AG04450 (cell line): ENCODE measurements around the gene HEXIM1. TPM values are rescaled to one million over a fixed set of nuclear protein-coding genes. Genes with fewer than 3 reads are reported as not detected.

Experiments used
- CTCF ChIA-PET: fragments of 300-600, 350-600 bp; formaldehyde crosslinking; extraction: SDS; loops from one replicate; lab custom pipeline; 2022; ENCODE audit warnings: antibody characterized with exemption, inconsistent platforms; lab: Charles Lee
- POLR2A ChIA-PET: fragments of 350-600 bp; formaldehyde crosslinking; extraction: SDS; loops from one replicate; lab custom pipeline; 2021; ENCODE audit warnings: antibody characterized with exemption, inconsistent platforms; lab: Yijun Ruan, JAX
- DNase-seq: peaks from one replicate; pipeline ENCODE4 v3.0.0-alpha.2; 2011; ENCODE audit warnings: low read depth, low spot score
- H3K27ac ChIP-seq: one replicate; pipeline ENCODE4 v1.5.1; 2012; ENCODE audit warnings: low read depth, low read length, control low read depth
- H3K27me3 ChIP-seq: one replicate; pipeline ENCODE4 v1.6.0; 2012; ENCODE audit warnings: low read length; ENCODE audit not compliant: control insufficient read depth, insufficient read depth
- H3K4me3 ChIP-seq: 2 replicates; pipeline ENCODE4 v1.5.1; 2011; ENCODE audit warnings: mild to moderate bottlenecking, low read depth, low read length, control low read depth
- H3K9me3 ChIP-seq: 2 replicates; pipeline ENCODE4 v1.5.1; 2012; ENCODE audit warnings: low read length; ENCODE audit not compliant: control insufficient read depth, insufficient read depth
- CTCF ChIP-seq: IDR thresholded peaks from 2 replicates; pipeline ENCODE4 v1.5.1; 2011; ENCODE audit warnings: low read depth, low read length, control low read depth, inconsistent platforms
- polyA plus RNA-seq: library from polyadenylated mRNA; depleted of rRNA; stranded (reverse); fragments of >200 nt; gene quantifications from 2 replicates; pipeline ENCODE4 v1.2.3, GENCODE V29; 2011

HEXIM1 gene
- polyA plus RNA-seq, 1 experiment, result 13.2 TPM

GRCh38 chr17:45116434-45117016, 31.8 kb upstream of the HEXIM1 start:
- TF ChIP-seq CTCF, result no peak
- Histone ChIP-seq H3K27ac (no peak overlapping the region), H3K27me3 (no peaks in the 10 kb centered on the region), H3K9me3 (no peaks in the 10 kb centered on the region; the same call in 1 of the 2 replicates), H3K4me3 (no peak overlapping the region)
- ChIA-PET CTCF (interaction anchor here (6.3 kb wide), 1 partner anchor 19 kb away, joined by 52 read pairs; the partner anchor contains the start of gene ACBD4), POLR2A (no interaction called here)
- DNase-seq, result no peak

- no peak overlapping the region for H3K4me3 ChIP-seq
- CTCF ChIA-PET, result interaction anchor here (2.4 to 6.3 kb wide), 2 partner anchors 18 kb away, joined by 11 to 52 read pairs; partner anchors contain the start of gene ACBD4
- H3K27me3 ChIP-seq, result no peaks in the 10 kb centered on the region
- DNase-seq, result no peak
- TF ChIP-seq CTCF, result no peak
- no peaks in the 10 kb centered on the region; the same call in 1 of the 2 replicates for H3K9me3 ChIP-seq
- POLR2A ChIA-PET, result interaction anchor here (0.6 kb wide), 1 partner anchor 47 kb away, joined by 3 read pairs; no protein-coding TSS in a partner anchor
- no peak overlapping the region for H3K27ac ChIP-seq
These were observed 30.9 kb upstream of the HEXIM1 start for GRCh38 chr17:45117334-45117733.

GRCh38 chr17:45117848-45118646, 30.2 kb upstream of the HEXIM1 start:
- no peak for DNase-seq
- POLR2A ChIA-PET, result interaction anchor here (0.6 kb wide), 1 partner anchor 46 kb away, joined by 3 read pairs; no protein-coding TSS in a partner anchor

GRCh38 chr17:45118691-45119090, 29.6 kb upstream of the HEXIM1 start:
- no peak for DNase-seq
- ChIA-PET CTCF (interaction anchor here (0.6 to 6.3 kb wide), 3 partner anchors 17 to 198 kb away, joined by 3 to 52 read pairs (median 11); partner anchors contain the start of gene ACBD4), POLR2A (no interaction called here)
- no peak for TF ChIP-seq CTCF
- Histone ChIP-seq H3K27ac (no peak overlapping the region), H3K27me3 (no peaks in the 10 kb centered on the region), H3K4me3 (no peak overlapping the region), H3K9me3 (no peaks in the 10 kb centered on the region; the same call in 1 of the 2 replicates)

More at GRCh38 chr17:45117848-45118646, 30.2 kb upstream of the HEXIM1 start:
- no peaks in the 10 kb centered on the region for H3K27me3 ChIP-seq
- CTCF ChIA-PET, result interaction anchor here (2.4 to 6.3 kb wide), 2 partner anchors 17 to 19 kb away, joined by 11 to 52 read pairs; partner anchors contain the start of gene ACBD4
- no peak overlapping the region for H3K4me3 ChIP-seq
- no peak overlapping the region for H3K27ac ChIP-seq
- H3K9me3 ChIP-seq, result no peaks in the 10 kb centered on the region; the same call in 1 of the 2 replicates
- no peak for TF ChIP-seq CTCF
